GM12864 (cell line): ENCODE data around the gene KIFAP3.
"Not testable (repeated sequence)": the region's sequence is repeated elsewhere in the genome, so short reads cannot be mapped to it uniquely, and the experiment has no call there.

ENCODE experiments used
- DNase-seq: peaks from one replicate; pipeline ENCODE4 v3.0.0-alpha.2; 2011; ENCODE audit warnings: low read depth
- H3K4me3 ChIP-seq: 2 replicates; pipeline ENCODE4 v1.5.1; 2011; ENCODE audit warnings: mild to moderate bottlenecking, low read depth, low read length, control low read depth
- TF ChIP-seq, protein P1 (sequence below): IDR thresholded peaks from 2 replicates; pipeline ENCODE4 v1.5.1; 2011; ENCODE audit warnings: low read depth, mild to moderate bottlenecking, moderate library complexity, low read length, control low read depth, inconsistent platforms; ENCODE audit errors: missing control alignments

KIFAP3 gene

DNA sequence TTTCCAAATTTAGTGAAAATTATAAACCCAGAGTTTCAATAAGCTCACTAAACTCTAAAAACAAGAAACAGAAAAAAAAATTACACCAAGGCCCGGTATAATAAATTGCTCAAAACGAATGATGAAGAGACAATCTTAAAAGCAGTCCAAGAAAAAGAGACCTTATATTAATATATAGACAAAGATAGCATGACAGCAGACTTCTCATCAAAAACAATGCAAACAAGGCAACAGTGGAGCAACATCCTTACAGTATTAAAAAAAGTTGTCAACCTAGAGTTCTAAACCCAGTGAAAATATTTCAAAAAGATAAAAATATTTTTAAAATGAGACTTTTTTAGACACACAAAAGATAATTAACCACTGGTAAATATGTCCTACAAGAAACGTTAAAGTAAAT lies 46.7 kb downstream of the KIFAP3 start:
- DNase-seq = no peak
- no peak overlapping the region for H3K4me3 ChIP-seq
- TF ChIP-seq, protein P1, sequence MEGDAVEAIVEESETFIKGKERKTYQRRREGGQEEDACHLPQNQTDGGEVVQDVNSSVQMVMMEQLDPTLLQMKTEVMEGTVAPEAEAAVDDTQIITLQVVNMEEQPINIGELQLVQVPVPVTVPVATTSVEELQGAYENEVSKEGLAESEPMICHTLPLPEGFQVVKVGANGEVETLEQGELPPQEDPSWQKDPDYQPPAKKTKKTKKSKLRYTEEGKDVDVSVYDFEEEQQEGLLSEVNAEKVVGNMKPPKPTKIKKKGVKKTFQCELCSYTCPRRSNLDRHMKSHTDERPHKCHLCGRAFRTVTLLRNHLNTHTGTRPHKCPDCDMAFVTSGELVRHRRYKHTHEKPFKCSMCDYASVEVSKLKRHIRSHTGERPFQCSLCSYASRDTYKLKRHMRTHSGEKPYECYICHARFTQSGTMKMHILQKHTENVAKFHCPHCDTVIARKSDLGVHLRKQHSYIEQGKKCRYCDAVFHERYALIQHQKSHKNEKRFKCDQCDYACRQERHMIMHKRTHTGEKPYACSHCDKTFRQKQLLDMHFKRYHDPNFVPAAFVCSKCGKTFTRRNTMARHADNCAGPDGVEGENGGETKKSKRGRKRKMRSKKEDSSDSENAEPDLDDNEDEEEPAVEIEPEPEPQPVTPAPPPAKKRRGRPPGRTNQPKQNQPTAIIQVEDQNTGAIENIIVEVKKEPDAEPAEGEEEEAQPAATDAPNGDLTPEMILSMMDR = no peak

DNA sequence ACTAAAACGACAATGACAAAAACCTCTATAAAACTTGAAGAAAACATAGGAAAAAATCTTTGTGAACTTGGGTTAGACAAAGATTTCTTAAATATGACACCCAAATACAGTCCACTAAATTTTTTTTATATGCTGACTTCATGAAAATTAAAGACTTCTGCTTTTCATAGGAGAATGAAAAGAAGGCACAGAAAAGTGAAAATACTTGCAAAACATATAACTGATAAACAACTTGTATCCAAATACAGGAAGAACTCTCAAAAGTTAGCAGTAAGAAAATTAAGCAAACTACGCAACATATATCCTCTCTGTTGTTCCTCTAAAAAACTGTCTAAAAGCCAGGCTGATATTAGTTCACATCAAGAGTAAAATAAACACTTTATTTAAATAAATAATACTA lies 53.6 kb downstream of the KIFAP3 start:
- no peak overlapping the region for H3K4me3 ChIP-seq
- no peak for DNase-seq
- TF ChIP-seq, protein P1 = no peak

DNA sequence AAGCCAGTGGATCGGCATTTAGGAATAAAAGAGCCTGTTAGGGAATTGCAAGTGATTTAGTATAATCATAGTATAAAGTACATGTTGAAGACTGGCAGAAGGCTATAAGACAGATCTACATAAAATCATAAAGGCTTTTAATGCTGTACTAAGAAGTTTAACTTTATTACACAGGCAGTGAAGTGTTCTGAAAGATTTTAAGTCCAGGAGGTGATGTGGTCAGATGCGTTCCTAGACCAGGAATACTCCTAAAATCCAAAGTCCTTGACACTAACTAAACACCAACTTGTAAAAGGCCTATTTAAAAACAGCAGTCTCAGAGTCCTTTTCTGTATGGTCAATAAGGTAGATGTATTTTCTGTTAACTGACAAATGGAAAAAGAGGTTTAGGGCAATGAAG lies 57.0 kb downstream of the KIFAP3 start:
- H3K4me3 ChIP-seq = no peak overlapping the region
- DNase-seq = no peak
- TF ChIP-seq, protein P1 = no peak

DNA sequence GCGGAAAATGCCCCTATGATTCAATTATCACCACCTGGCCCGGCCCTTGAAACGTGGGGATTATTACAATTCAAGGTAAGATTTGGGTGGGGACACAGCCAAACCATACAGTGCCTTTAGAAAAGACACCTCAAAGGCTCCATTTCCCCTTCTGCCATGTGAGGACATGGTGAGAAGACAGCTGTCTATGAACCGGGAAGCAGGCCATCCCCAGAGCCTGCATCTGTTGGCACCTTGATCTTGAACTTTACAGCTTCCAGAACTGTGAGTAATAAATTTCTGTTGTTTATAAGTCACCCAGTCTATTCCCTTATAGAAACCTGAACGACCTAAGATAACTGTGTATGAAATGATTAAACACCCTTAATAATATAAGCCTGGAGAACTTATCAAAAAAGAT lies 61.6 kb downstream of the KIFAP3 start:
- no peak overlapping the region for H3K4me3 ChIP-seq
- TF ChIP-seq, protein P1 = no peak
- DNase-seq = no peak

DNA sequence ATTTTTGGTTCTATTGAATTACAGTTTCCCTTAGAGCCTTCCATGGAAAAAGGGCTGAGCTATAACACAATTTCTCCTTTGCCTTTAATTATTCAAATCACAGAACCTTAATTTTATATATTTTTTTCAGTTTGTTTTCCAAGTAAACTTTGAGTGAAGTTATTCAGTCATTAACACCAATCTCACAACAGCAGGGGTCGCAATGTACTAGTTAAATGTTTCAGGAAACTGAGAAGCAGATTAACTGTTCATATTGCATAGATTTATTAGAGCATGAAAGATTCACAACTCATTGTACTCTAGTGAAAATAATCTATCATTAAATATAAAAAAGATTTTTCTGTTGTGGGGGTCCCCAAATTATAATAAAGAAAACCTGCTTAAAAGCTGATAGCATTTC lies 64.1 kb downstream of the KIFAP3 start:
- TF ChIP-seq, protein P1 = peak; percentile 22
- no peak overlapping the region for H3K4me3 ChIP-seq
- DNase-seq = peak; percentile 10

DNA sequence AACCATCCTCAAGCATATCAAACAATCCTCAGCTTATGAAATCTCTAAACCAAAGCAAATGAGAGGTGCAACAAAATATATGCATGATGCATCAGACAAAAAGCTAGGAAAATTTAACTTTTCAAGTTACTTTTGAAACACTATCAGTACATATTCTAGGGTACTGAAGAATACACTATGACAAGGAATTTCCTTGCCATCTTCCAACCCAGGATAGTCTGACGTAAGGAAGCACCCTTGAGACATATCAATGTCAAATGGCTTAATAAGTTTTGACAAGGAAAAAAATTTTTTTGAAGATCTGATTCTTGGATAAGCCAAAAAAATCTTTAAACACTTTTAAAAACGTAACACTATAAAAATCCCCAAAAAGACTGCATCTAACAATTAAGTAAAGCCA lies 64.9 kb downstream of the KIFAP3 start:
- no peak overlapping the region for H3K4me3 ChIP-seq
- TF ChIP-seq, protein P1 = no peak
- DNase-seq = no peak

DNA sequence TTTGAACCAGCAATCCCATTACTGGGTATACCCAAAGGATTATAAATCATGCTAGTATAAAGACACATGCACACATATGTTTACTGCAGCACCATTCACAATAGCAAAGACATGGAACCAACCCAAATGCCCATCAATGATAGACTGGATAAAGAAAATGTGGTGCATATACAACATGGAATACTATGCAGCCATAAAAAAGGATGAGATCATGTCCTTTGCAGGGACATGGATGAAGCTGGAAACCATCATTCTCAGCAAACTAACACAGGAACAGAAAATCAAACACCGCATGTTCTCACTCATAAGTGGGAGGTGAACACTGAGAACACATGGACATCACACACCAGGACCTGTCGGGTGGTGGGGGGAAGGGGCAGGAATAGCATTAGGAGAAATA lies 65.8 kb downstream of the KIFAP3 start:
- not testable (repeated sequence) for H3K4me3 ChIP-seq, DNase-seq

DNA sequence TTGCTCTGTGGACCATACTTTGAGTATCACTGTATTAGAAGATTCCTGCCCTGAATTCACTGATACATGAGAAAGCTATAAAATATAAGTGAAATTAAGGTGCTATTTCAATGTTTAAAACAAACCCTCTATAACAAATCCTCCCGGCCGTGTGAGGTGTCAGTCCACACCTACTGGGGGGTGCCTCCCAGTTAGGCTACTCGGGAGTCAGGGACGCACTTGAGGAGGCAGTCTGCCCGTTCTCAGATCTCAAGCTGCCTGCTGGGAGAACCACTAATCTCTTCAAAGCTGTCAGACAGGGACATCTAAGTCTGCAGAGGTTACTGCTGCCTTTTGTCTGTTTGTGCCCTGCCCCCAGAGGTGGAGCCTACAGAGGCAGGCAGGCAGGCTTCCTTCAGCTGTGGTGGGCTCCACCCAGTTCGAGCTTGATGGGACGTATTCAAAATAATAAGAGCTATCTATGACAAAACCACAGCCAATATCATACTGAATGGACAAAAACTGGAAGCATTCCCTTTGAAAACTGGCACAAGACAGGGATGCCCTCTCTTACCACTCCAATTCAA lies 71.1 kb downstream of the KIFAP3 start:
- not testable (repeated sequence) for DNase-seq, H3K4me3 ChIP-seq
